Calu3 (cell line): ENCODE data around the gene SRP14. TPM values are rescaled to one million over a fixed set of nuclear protein-coding genes. Genes with fewer than 3 reads are reported as not detected.

ENCODE experiments used
- BruUV-seq: library from RNA; stranded (reverse); fragments of 400-500 nt; replicated peaks from 2 replicates; lab custom pipeline; 2021; lab: Mats Ljungman, UMichigan
- CTCF ChIA-PET: fragments of 300-600 bp; sonication (Branson Sonifier 250); formaldehyde crosslinking; loops from one replicate; lab custom pipeline; 2022; ENCODE audit warnings: antibody characterized with exemption; lab: Charles Lee
- DNase-seq: peaks from one replicate; pipeline ENCODE4 v3.0.0; 2022
- H3K27ac Mint-ChIP-seq: one replicate; pipeline ENCODE4 v1.8.0; 2022; ENCODE audit warnings: mixed read lengths; ENCODE audit not compliant: unreplicated experiment
- H3K27me3 Mint-ChIP-seq: one replicate; pipeline ENCODE4 v1.8.0; 2022; ENCODE audit warnings: mixed read lengths; ENCODE audit not compliant: unreplicated experiment
- H3K36me3 Mint-ChIP-seq: one replicate; pipeline ENCODE4 v1.8.0; 2022; ENCODE audit warnings: mild to moderate bottlenecking, moderate library complexity, mixed read lengths; ENCODE audit not compliant: insufficient read depth, unreplicated experiment
- H3K4me1 Mint-ChIP-seq: one replicate; pipeline ENCODE4 v1.8.0; 2022; ENCODE audit warnings: mild to moderate bottlenecking, low read depth, mixed read lengths; ENCODE audit not compliant: unreplicated experiment
- H3K4me3 Mint-ChIP-seq: one replicate; pipeline ENCODE4 v1.8.0; 2022; ENCODE audit warnings: mild to moderate bottlenecking, low read depth, moderate library complexity, mixed read lengths; ENCODE audit not compliant: unreplicated experiment
- H3K9me3 Mint-ChIP-seq: one replicate; pipeline ENCODE4 v1.8.0; 2022; ENCODE audit warnings: low read depth, mixed read lengths; ENCODE audit not compliant: unreplicated experiment
- CTCF ChIP-seq: fragments of 200-600 bp; IDR thresholded peaks from one replicate; pipeline ENCODE4 v1.8.0; 2022; ENCODE audit warnings: antibody characterized with exemption; ENCODE audit not compliant: unreplicated experiment
- intact Hi-C: fragments of 100-400 bp; cut with micrococcal nuclease; formaldehyde crosslinking; loops from one replicate; pipeline ENCODE4 v1.10.0; 2022; ENCODE audit not compliant: unreplicated experiment
- total RNA-seq: library from RNA; stranded (reverse); gene quantifications from 2 replicates; pipeline ENCODE4 v1.2.3, GENCODE V29; 2022

The SRP14 gene
- total RNA-seq, 1 experiment from 2014 or later, result 113 TPM

- H3K27ac Mint-ChIP-seq, result peak overlapping the region; percentile 66
- CTCF ChIA-PET, result no interaction called here
- intact Hi-C loops, result no loop called here
- no peak for TF ChIP-seq CTCF
- peaks cover 43% of the 10 kb centered on the region for H3K4me1 Mint-ChIP-seq
- BruUV-seq, result no TSS peak
- DNase-seq, result no peak
- H3K36me3 Mint-ChIP-seq, result peaks cover 7% of the 10 kb centered on the region
- no peaks in the 10 kb centered on the region for H3K27me3 Mint-ChIP-seq
- no peak overlapping the region for H3K4me3 Mint-ChIP-seq
- H3K9me3 Mint-ChIP-seq, result peaks cover 2% of the 10 kb centered on the region
These were observed 16.0 kb upstream of the SRP14 start for GRCh38 chr15:40054855-40055575.

DNA sequence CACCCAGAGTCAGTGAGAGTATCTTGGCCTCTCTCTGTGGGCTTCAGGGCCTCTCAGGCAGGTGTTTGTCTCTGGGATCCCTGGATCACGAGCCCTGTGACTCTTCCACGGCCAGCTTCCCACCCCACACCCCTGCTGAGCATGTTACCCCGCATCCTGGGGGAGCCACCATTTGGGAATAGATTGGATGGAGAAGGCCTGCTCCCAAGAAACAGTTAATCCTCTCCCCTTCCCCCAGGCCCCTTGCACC, 15.5 kb upstream of the SRP14 start:
- TF ChIP-seq CTCF, result no peak
- CTCF ChIA-PET, result no interaction called here
- Mint-ChIP-seq H3K9me3 (peaks cover 2% of the 10 kb centered on the region), H3K4me3 (no peak overlapping the region), H3K36me3 (peaks cover 9% of the 10 kb centered on the region), H3K27me3 (no peaks in the 10 kb centered on the region), H3K27ac (no peak overlapping the region), H3K4me1 (peaks cover 43% of the 10 kb centered on the region)
- intact Hi-C loops, result no loop called here
- BruUV-seq, result no TSS peak
- no peak for DNase-seq

GRCh38 chr15:40053831-40054604, 15.0 kb upstream of the SRP14 start:
- CTCF ChIA-PET, result no interaction called here
- intact Hi-C loops, result no loop called here
- peaks cover 9% of the 10 kb centered on the region for H3K36me3 Mint-ChIP-seq

More at GRCh38 chr15:40053831-40054604, 15.0 kb upstream of the SRP14 start:
- Mint-ChIP-seq H3K4me1 (peaks cover 43% of the 10 kb centered on the region), H3K27ac (no peak overlapping the region), H3K9me3 (peaks cover 2% of the 10 kb centered on the region), H3K27me3 (no peaks in the 10 kb centered on the region), H3K4me3 (no peak overlapping the region)
- TF ChIP-seq CTCF, result no peak
- no peak for DNase-seq
- no TSS peak for BruUV-seq
